ENCODE measurements around the gene TELO2.
"Not testable (repeated sequence)": the region's sequence is repeated elsewhere in the genome, so short reads cannot be mapped to it uniquely, and the experiment has no call there.

Gene TELO2

GRCh38 chr16:1457489-1458245, 35.5 kb upstream of the TELO2 start:
- DNase-seq (ENCODE audit: low read depth): no peak

- no peak for DNase-seq (ENCODE audit: low read depth)
These were observed 34.7 kb upstream of the TELO2 start for GRCh38 chr16:1458336-1458976.

- DNase-seq (ENCODE audit: low read depth): no peak
These were observed 34.2 kb upstream of the TELO2 start for GRCh38 chr16:1458977-1459341.

GRCh38 chr16:1459967-1460366, 33.2 kb upstream of the TELO2 start:
- no peak for DNase-seq (ENCODE audit: low read depth)

GRCh38 chr16:1460602-1461138, 32.5 kb upstream of the TELO2 start:
- no peak for DNase-seq (ENCODE audit: low read depth)

- DNase-seq (ENCODE audit: low read depth): no peak
These were observed 32.0 kb upstream of the TELO2 start for GRCh38 chr16:1461146-1461545.

- DNase-seq (ENCODE audit: low read depth): no peak
These were observed 28.8 kb upstream of the TELO2 start for GRCh38 chr16:1464196-1464893.

- no peak for DNase-seq (ENCODE audit: low read depth)
These were observed 28.1 kb upstream of the TELO2 start for GRCh38 chr16:1464894-1465566.

GRCh38 chr16:1465567-1465915, 27.6 kb upstream of the TELO2 start:
- DNase-seq (ENCODE audit: low read depth): no peak

- DNase-seq (ENCODE audit: low read depth): no peak
These were observed 27.1 kb upstream of the TELO2 start for GRCh38 chr16:1466054-1466453.

GRCh38 chr16:1466968-1467521, 26.1 kb upstream of the TELO2 start:
- DNase-seq (ENCODE audit: low read depth): no peak

- DNase-seq (ENCODE audit: low read depth): no peak
These were observed 24.7 kb upstream of the TELO2 start for GRCh38 chr16:1468426-1468810.

- DNase-seq (ENCODE audit: low read depth): not testable (repeated sequence)
These were observed 24.0 kb upstream of the TELO2 start for GRCh38 chr16:1469141-1469540.

GRCh38 chr16:1469693-1470201, 23.4 kb upstream of the TELO2 start:
- no peak for DNase-seq (ENCODE audit: low read depth)

GRCh38 chr16:1470481-1471251, 22.5 kb upstream of the TELO2 start:
- DNase-seq (ENCODE audit: low read depth): no peak

GRCh38 chr16:1471569-1472194, 21.5 kb upstream of the TELO2 start:
- DNase-seq (ENCODE audit: low read depth): no peak

- DNase-seq (ENCODE audit: low read depth): no peak
These were observed 20.2 kb upstream of the TELO2 start for GRCh38 chr16:1472974-1473373.

- no peak for DNase-seq (ENCODE audit: low read depth)
These were observed 18.9 kb upstream of the TELO2 start for GRCh38 chr16:1474082-1474795.

- peak; percentile 81 for DNase-seq (ENCODE audit: low read depth)
These were observed 18.2 kb upstream of the TELO2 start, which contains the start of gene CLCN7 for GRCh38 chr16:1474796-1475551. CLCN7 (minus strand) TSS chr16:1475028; CDS start chr16:1474974, 54 bp downstream.

Data from T-helper 22 cell (primary cell).